SK-N-SH treated with all-trans-retinoic acid at 6 μM for 48 hours (cell line): ENCODE results near the gene KHK.

Experiments
- ATAC-seq: fragments of 200-7000 bp; cut with Tn5 transposase; 3 replicates; pipeline ENCODE4 v1.9.1; 2020; ENCODE audit warnings: mild to moderate bottlenecking, moderate library complexity
- BACH2 ChIP-seq: fragments of 250-450 bp; sonication (Bioruptor Pico); IDR thresholded peaks from 2 replicates; pipeline ENCODE4 v1.9.0; 2021; ENCODE audit warnings: mild to moderate bottlenecking, borderline replicate concordance
- CSRNP3 ChIP-seq: fragments of 250-450 bp; sonication (Bioruptor Pico); IDR thresholded peaks from 2 replicates; pipeline ENCODE4 v1.5.1; 2021; ENCODE audit warnings: mild to moderate bottlenecking, moderate library complexity
- ESRRG ChIP-seq: fragments of 250-450 bp; sonication (Bioruptor Pico); IDR thresholded peaks from 2 replicates; pipeline ENCODE4 v1.6.1; 2021; ENCODE audit warnings: mild to moderate bottlenecking
- GLIS3 ChIP-seq: fragments of 250-450 bp; sonication (Bioruptor Pico); IDR thresholded peaks from 2 replicates; pipeline ENCODE4 v1.5.0; 2020; ENCODE audit warnings: mild to moderate bottlenecking, moderate library complexity
- ISL1 ChIP-seq: fragments of 250-450 bp; sonication (Bioruptor Pico); IDR thresholded peaks from 2 replicates; pipeline ENCODE4 v2.1.2; 2022; ENCODE audit warnings: mild to moderate bottlenecking, moderate library complexity
- OSR1 ChIP-seq: fragments of 250-450 bp; sonication (Bioruptor Pico); IDR thresholded peaks from 2 replicates; pipeline ENCODE4 v1.8.0; 2022; ENCODE audit warnings: moderate library complexity, mild to moderate bottlenecking, inconsistent platforms
- PATZ1 ChIP-seq: fragments of 250-450 bp; sonication (Bioruptor Pico); IDR thresholded peaks from 2 replicates; pipeline ENCODE4 v1.8.0; 2020; ENCODE audit warnings: mild to moderate bottlenecking, moderate library complexity, borderline replicate concordance
- PPARA ChIP-seq: fragments of 250-450 bp; sonication (Bioruptor Pico); IDR thresholded peaks from 2 replicates; pipeline ENCODE4 v1.5.0; 2020; ENCODE audit warnings: mild to moderate bottlenecking, borderline replicate concordance
- RARB ChIP-seq: fragments of 250-450 bp; sonication (Bioruptor Pico); IDR thresholded peaks from 2 replicates; pipeline ENCODE4 v1.8.0; 2021; ENCODE audit warnings: mild to moderate bottlenecking, moderate library complexity
- SNAI2 ChIP-seq: fragments of 250-450 bp; sonication (Bioruptor Pico); IDR thresholded peaks from 2 replicates; pipeline ENCODE4 v1.5.0; 2020; ENCODE audit warnings: mild to moderate bottlenecking, moderate library complexity
- TCF4 ChIP-seq: fragments of 250-450 bp; sonication (Bioruptor Pico); IDR thresholded peaks from 2 replicates; pipeline ENCODE4 v1.8.0; 2021; ENCODE audit warnings: mild to moderate bottlenecking, moderate library complexity, borderline replicate concordance
- TOX ChIP-seq: fragments of 250-450 bp; sonication (Bioruptor Pico); IDR thresholded peaks from 2 replicates; pipeline ENCODE4 v1.8.0; 2021; ENCODE audit warnings: mild to moderate bottlenecking, moderate library complexity, borderline replicate concordance
- TSHZ2 ChIP-seq: fragments of 250-450 bp; sonication (Bioruptor Pico); IDR thresholded peaks from 2 replicates; pipeline ENCODE4 v1.5.0; 2020; ENCODE audit warnings: mild to moderate bottlenecking, moderate library complexity
- ZC3H10 ChIP-seq: fragments of 250-450 bp; sonication (Bioruptor Pico); IDR thresholded peaks from 2 replicates; pipeline ENCODE4 v1.5.1; 2021; ENCODE audit warnings: mild to moderate bottlenecking, moderate library complexity
- ZFP30 ChIP-seq: fragments of 450-650 bp; formaldehyde crosslinking; IDR thresholded peaks from 2 replicates; pipeline ENCODE4 v1.5.0; 2022; ENCODE audit warnings: mild to moderate bottlenecking, moderate library complexity
- ZNF565 ChIP-seq: fragments of 450-650 bp; formaldehyde crosslinking; conservative IDR thresholded peaks from 2 replicates; pipeline ENCODE4 v1.5.0; 2020; ENCODE audit warnings: low read depth, mild to moderate bottlenecking, moderate library complexity
- ZNF70 ChIP-seq: fragments of 450-650 bp; formaldehyde crosslinking; IDR thresholded peaks from 2 replicates; pipeline ENCODE4 v1.5.0; 2020; ENCODE audit warnings: mild to moderate bottlenecking, moderate library complexity
- ZNF8 ChIP-seq: fragments of 450-650 bp; formaldehyde crosslinking; IDR thresholded peaks from 2 replicates; pipeline ENCODE4 v1.5.0; 2020; ENCODE audit warnings: mild to moderate bottlenecking, moderate library complexity
- TF ChIP-seq, protein P1 (sequence below): fragments of 250-450 bp; sonication (Bioruptor Pico); IDR thresholded peaks from 2 replicates; pipeline ENCODE4 v1.5.1; 2020; ENCODE audit warnings: low read depth, mild to moderate bottlenecking, moderate library complexity
- TF ChIP-seq, protein P2 (sequence below): fragments of 250-450 bp; sonication (Bioruptor Pico); IDR thresholded peaks from 2 replicates; pipeline ENCODE4 v1.8.0; 2021; ENCODE audit warnings: low read depth, mild to moderate bottlenecking, moderate library complexity, borderline replicate concordance

The KHK gene

DNA sequence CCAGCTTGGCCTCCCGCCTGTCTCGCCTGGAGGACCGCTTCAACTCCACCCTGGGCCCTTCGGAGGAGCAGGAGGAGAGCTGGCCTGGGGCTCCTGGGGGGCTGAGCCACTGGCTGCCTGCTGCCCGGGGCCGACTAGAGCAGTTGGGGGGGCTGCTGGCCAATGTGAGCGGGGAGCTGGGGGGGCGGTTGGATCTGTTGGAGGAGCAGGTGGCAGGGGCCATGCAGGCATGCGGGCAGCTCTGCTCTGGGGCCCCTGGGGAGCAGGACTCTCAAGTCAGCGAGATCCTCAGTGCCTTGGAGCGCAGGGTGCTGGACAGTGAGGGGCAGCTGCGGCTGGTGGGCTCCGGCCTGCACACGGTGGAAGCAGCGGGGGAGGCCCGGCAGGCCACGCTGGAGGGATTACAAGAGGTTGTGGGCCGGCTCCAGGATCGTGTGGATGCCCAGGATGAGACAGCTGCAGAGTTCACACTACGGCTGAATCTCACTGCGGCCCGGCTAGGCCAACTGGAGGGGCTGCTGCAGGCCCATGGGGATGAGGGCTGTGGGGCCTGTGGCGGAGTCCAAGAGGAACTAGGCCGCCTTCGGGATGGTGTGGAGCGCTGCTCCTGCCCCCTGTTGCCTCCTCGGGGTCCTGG lies 3.7 kb upstream of the KHK start:
- no peak for ATAC-seq
- TF ChIP-seq BACH2 (CRISPR knock-in tag): no peak
- TF ChIP-seq TSHZ2 (CRISPR knock-in tag): no peak
- TF ChIP-seq RARB (CRISPR knock-in tag): no peak
- TF ChIP-seq TCF4 (CRISPR knock-in tag): no peak
- no peak for TF ChIP-seq ZNF70 (CRISPR knock-in tag)
- no peak for TF ChIP-seq ZNF8 (CRISPR knock-in tag)
- no peak for TF ChIP-seq PATZ1
- TF ChIP-seq ISL1 (CRISPR knock-in tag): no peak
- TF ChIP-seq ZFP30 (CRISPR knock-in tag): no peak
- TF ChIP-seq GLIS3: no peak
- TF ChIP-seq, protein P1, sequence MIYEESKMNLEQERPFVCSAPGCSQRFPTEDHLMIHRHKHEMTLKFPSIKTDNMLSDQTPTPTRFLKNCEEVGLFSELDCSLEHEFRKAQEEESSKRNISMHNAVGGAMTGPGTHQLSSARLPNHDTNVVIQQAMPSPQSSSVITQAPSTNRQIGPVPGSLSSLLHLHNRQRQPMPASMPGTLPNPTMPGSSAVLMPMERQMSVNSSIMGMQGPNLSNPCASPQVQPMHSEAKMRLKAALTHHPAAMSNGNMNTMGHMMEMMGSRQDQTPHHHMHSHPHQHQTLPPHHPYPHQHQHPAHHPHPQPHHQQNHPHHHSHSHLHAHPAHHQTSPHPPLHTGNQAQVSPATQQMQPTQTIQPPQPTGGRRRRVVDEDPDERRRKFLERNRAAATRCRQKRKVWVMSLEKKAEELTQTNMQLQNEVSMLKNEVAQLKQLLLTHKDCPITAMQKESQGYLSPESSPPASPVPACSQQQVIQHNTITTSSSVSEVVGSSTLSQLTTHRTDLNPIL (CRISPR knock-in tag): no peak
- no peak for TF ChIP-seq TOX (CRISPR knock-in tag)
- no peak for TF ChIP-seq SNAI2 (CRISPR knock-in tag)
- TF ChIP-seq ESRRG (CRISPR knock-in tag): no peak
- TF ChIP-seq CSRNP3 (CRISPR knock-in tag): no peak
- no peak for TF ChIP-seq ZC3H10 (CRISPR knock-in tag)
- no peak for TF ChIP-seq OSR1 (CRISPR knock-in tag)
- TF ChIP-seq ZNF565: no peak

- no peak for TF ChIP-seq GLIS3
- no peak for TF ChIP-seq PPARA (CRISPR knock-in tag)
- no peak for TF ChIP-seq PATZ1
- TF ChIP-seq, protein P2, sequence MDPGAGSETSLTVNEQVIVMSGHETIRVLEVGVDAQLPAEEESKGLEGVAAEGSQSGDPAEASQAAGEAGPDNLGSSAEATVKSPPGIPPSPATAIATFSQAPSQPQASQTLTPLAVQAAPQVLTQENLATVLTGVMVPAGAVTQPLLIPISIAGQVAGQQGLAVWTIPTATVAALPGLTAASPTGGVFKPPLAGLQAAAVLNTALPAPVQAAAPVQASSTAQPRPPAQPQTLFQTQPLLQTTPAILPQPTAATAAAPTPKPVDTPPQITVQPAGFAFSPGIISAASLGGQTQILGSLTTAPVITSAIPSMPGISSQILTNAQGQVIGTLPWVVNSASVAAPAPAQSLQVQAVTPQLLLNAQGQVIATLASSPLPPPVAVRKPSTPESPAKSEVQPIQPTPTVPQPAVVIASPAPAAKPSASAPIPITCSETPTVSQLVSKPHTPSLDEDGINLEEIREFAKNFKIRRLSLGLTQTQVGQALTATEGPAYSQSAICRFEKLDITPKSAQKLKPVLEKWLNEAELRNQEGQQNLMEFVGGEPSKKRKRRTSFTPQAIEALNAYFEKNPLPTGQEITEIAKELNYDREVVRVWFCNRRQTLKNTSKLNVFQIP (CRISPR knock-in tag): no peak
- ATAC-seq: no peak
Measured at GRCh38 chr2:27083410-27084296, 2.9 kb upstream of the KHK start.
